HG03432 (cell line): Measurements from ENCODE around the gene OXSR1.
"Not testable (repeated sequence)": the region's sequence is repeated elsewhere in the genome, so short reads cannot be mapped to it uniquely, and the experiment has no call there.

ENCODE experiments used
- ATAC-seq: cut with Tn5 transposase; IDR thresholded peaks from one replicate; pipeline ENCODE4 v1.9.1; 2021; ENCODE audit warnings: mild to moderate bottlenecking, moderate library complexity; ENCODE audit not compliant: unreplicated experiment

The OXSR1 gene

GRCh38 chr3:38141173-38141951 is 24.0 kb upstream of the OXSR1 start:
- ATAC-seq: no peak

GRCh38 chr3:38141952-38142273 is 23.4 kb upstream of the OXSR1 start:
- ATAC-seq: no peak

DNA sequence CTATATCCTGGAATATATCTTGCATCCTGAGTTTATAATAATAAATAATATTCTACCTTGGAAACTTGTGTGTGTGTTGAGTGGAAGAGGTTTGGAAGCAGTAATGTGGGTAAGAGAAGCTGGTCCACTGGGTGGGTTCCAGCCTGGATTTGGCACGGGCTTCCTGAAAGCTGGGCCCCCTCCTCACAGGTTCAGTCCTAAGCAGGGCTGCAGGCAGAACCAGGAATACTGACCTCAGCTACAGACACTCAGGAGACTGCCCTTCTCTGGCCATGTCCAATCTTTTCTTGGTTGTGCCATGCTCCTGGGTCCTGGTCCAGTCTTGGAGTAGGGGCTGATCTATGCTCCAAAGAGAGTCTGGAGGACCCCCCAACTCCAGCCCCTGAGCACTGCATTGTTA is 22.4 kb upstream of the OXSR1 start:
- ATAC-seq: no peak

GRCh38 chr3:38143511-38143910 is 21.8 kb upstream of the OXSR1 start:
- ATAC-seq: no peak

DNA sequence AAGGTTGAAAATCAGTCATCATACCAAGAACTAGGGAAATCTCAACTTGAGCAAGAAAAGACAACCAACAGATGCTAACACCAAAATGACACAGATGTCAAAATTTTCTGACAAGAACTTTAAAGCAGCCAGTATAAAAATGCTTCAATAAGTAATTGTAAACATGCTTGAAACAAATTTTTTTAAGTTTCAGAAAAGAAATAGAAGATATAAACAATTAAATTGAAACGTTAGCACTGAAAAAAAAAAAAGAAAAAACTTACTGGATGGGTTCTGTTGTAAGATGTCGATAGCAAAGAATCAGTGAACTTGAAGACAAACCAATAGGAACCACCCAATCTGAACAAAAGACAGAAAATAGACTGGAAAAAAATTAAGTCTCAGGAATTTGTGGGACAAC is 18.8 kb upstream of the OXSR1 start:
- ATAC-seq: no peak

DNA sequence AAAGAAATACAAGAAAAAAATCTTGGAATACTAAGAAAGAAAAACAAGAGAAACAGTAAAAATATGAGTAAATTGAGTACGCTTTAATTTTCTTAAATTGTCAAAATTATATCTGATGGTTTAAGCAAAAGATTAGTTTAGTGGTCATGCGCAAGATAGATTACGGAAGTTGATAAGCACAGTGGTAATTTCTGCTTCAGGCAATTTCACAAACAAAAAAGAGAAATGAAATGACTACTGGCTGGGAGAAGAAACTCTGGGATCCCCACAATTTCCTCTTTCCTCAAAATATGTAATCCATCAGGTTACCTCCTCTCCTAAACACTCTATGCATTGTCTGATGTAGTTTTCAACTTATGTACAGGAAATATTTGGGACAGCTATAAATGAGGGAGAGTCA is 17.9 kb upstream of the OXSR1 start:
- no peak for ATAC-seq

DNA sequence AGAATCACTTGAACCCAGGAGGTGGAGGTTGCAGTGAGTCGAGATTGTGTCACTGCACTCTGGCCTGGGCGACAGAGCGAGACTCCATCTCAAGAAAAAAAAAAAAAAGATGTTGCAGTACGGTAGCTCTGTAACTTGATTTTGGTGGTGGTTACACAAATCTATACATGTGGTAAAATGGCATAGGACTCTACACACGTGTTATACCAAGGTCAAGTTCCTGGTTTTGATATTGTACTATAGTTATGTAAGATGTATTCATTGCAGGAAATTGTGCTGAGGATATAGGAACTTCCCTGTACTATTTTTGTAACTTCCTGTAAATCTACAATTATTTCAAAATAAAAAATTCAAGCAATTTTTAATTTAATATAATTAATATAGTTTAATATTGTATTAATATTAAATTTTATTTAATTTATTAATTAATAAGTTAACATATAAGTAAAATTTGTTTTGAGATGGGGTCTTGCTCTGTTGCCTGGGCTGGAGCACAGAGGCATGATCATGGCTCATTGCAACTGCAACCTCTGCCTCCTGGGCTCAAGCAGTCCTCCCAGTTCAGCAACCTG is 16.9 kb upstream of the OXSR1 start:
- no peak for ATAC-seq

DNA sequence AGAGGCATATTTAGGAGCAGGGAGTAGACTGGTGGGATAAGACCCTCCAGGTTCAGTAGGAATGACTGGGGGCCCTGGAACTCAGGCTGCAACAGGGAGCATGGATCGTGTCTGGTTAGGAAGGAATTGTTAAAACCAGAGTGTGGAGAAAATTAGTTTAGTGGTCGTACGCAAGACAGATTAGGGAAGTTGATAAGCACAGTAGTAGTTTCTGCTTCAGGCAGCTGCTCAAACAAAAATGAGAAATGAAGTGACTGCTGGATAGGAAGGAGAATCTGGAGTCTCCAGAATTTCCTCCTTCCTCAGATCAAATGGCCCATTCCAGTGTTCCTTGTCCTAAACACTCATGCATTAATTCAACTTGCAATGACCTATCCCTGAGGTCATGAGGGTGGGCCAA is 15.6 kb upstream of the OXSR1 start:
- ATAC-seq: no peak

DNA sequence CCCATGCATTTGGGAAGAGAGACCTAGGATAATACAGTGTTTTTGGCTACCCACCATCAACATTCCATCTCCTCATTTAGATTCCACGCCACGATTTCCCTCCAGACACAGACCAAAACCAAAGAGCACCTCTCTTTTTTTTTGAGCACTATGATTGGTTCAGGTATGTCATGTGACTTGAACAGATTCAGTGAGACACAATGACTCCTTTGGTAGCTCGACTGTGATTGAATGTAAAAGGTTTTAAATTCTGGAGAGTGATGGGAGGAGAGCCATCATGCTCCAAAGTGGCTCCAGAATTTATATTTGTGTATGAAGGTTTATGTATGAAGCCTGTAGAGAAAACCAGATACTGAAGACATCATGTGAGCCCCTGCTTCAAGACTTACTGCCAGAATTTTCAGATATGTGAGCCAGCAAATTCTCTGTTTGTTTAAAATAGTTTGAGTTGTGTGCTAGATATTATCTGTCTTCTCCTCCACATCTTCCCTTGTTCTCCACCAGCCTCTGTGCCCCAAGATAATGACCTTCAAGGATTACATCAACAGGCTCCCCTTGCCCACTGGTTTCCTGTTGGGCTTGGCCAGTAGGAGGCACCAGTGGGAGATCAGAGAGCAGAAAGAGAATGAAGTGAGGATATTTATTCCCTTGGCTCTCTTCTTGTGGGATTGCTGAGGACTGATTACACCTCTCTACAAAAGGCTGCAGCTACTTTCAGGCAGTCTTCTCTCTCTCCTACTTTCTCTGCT is 14.4 kb upstream of the OXSR1 start:
- ATAC-seq: no peak

- ATAC-seq: no peak
Observed at GRCh38 chr3:38151667-38152265, 13.6 kb upstream of the OXSR1 start.

GRCh38 chr3:38152609-38153008 is 12.7 kb upstream of the OXSR1 start:
- no peak for ATAC-seq

- no peak for ATAC-seq
Observed at GRCh38 chr3:38153221-38153620, 12.1 kb upstream of the OXSR1 start.

GRCh38 chr3:38154033-38154494 is 11.3 kb upstream of the OXSR1 start:
- no peak for ATAC-seq

GRCh38 chr3:38154625-38155255 is 10.6 kb upstream of the OXSR1 start:
- no peak for ATAC-seq

- ATAC-seq: no peak
Observed at GRCh38 chr3:38155825-38156224, 9.5 kb upstream of the OXSR1 start.

DNA sequence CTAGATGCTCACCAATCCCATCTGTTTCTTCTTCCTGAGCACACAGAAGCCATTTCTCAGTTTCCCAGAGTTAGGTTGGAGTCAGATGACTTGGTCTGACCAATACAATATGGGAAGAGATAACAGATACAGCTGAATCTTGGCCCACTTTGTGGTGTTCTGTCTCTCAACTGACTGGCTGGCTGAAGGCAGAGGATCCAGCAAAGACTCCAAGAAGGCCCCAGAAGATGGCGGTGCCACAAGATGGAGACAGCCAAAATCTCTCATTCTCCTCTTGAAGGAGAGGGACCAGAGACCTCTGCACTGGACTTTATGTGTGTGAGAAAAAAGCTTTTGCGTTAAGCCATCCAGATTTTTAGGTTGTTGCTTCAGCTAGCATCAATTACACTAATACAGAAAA is 8.2 kb upstream of the OXSR1 start:
- ATAC-seq: no peak

GRCh38 chr3:38157595-38157994 is 7.7 kb upstream of the OXSR1 start:
- ATAC-seq: no peak

GRCh38 chr3:38158472-38158871 is 6.9 kb upstream of the OXSR1 start:
- no peak for ATAC-seq

DNA sequence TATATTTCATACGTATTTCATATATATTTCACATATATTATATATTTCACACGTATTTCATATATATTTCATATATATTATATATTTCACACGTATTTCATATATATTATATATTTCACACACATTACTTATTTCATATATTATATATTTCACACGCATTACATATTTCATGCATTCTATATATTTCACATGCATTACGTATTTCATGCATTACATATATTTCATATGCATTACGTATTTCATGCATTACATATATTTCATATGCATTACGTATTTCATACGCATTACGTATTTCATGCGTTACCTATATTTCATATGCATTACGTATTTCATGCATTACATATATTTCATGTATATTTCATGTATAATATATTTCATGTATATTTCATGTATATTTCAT is 4.6 kb upstream of the OXSR1 start:
- ATAC-seq: not testable (repeated sequence)

DNA sequence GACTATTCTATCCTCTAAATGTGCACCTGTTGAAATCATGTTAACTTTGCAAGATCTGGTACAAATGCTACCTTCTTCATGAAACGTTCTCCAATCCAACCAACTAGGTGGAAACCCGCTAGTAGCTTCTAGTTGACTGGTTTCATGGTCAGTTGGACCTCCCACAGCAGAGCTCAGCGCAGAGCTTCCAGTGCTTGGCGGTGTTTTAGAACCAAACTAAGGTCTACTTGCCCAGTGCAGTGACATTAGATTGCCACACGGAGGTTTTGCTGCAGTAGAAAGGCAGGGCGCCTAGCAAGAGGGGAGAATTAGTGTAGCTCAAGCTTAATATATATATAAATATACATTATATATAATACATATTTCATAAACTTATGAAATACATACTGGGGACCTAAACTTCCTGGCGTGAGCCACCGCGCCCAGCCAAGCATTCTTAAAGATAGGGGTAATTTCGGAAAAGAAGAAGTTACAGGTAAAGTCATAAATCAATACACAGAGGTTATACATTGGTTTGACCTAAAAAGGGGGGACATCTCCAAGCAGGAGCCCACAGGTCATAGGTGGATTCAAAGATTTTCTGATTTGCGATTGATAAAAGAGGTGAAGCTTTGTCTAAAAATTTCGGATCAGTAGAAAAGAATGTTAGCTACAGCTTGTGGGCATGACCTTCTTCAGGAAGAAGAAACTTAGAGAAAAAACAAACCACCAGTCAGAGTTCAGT is 2.1 kb upstream of the OXSR1 start:
- no peak for ATAC-seq
